Right renal pelvis (tissue), 4 donors: ENCODE measurements around the gene ZNF195. TPM values are rescaled to one million over a fixed set of nuclear protein-coding genes. Genes with fewer than 3 reads are reported as not detected.

ENCODE experiments used
- polyA plus RNA-seq, 4 donors: library from polyadenylated mRNA; unstranded; fragments of 120-200 nt; gene quantifications; one replicate each; pipeline ENCODE4 v1.2.1, GENCODE V29; 2013; ENCODE audit not compliant: insufficient read length in 4 of 4

The ZNF195 gene
- polyA plus RNA-seq, 4 donors, result 30.1 to 39.5 (median 37.8) TPM

Other genes with a start within 250 kb of the ZNF195 start
- 10 to 100 TPM; 18.2 to 20.9 (median 19.8) TPM for gene OSBPL5, start 213.8 kb downstream of the ZNF195 start, polyA plus RNA-seq
- gene MRGPRG, start 160.3 kb downstream of the ZNF195 start, polyA plus RNA-seq, result not detected
- not detected for gene MRGPRE, start 146.7 kb downstream of the ZNF195 start, polyA plus RNA-seq